GM21390 (cell line): Measurements from ENCODE around the gene LUZP2.

Experiments
- ATAC-seq: cut with Tn5 transposase; IDR thresholded peaks from one replicate; pipeline ENCODE4 v1.9.1; 2021; ENCODE audit not compliant: unreplicated experiment

Gene LUZP2

DNA sequence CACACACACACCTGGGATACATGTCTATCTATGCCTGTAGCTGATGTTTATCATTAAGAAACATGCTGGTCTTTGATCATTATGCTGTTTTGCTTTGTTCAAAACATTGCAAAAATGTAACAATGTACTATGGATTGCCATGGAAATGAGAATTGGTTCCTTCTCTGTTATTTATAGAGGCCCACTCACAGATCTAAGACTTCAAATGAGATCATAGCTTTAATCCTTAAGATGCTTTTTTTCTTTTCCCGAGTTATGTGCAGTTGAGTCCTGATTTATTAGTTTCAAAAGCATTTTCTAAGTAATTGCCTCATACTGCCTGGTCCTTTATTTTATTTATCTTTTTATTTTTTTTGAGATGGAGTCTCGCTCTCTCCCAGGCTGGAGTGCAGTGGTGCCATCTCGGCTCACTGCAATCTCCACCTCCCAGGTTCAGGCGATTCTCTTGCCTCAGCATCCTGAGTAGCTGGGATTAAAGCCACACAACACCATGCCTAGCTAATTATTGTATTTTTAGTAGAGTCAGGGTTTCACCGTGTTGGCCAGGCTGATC, 131.4 kb downstream of the LUZP2 start:
- ATAC-seq, result no peak

GRCh38 chr11:24634606-24635160, 137.8 kb downstream of the LUZP2 start:
- no peak for ATAC-seq

GRCh38 chr11:24635588-24636290, 138.9 kb downstream of the LUZP2 start:
- no peak for ATAC-seq

DNA sequence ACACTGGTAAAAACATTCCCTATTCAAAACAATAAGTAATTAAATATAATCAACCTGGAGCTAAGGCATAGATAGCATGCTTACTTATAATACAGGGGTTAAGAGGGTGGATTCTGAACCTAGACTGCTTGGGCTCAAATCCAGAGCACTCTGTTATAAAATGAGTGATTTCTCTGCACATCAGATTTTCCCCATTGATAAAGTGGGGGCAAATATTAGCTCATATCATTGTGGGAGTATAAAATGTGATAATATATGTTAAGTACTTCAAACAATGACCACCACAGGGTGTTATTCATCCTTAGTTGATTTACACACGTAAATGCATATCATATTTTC, 139.4 kb downstream of the LUZP2 start:
- ATAC-seq, result no peak

- ATAC-seq, result no peak
Observed at GRCh38 chr11:24637520-24637919, 140.7 kb downstream of the LUZP2 start.

DNA sequence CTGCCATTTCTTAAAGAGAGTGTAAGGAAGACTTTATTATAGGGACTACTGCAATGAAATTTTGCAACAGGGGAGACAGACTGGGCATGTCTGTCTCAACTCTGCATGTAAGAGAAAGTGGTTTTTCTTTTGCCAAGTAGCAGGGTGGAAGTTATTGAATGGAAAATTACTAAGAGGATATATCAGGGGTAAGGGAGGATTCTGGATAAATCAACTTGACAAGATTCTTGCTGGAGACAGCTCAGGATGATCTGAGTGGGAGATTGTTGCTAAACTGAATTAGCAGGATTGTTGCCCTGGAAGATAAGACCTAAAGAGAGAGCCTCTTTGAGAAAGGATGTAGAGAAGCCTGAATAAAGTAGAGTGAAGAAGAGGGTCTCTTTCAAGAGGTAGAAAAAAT, 145.8 kb downstream of the LUZP2 start:
- no peak for ATAC-seq

- no peak for ATAC-seq
Observed at GRCh38 chr11:24645563-24645962, 148.7 kb downstream of the LUZP2 start.

DNA sequence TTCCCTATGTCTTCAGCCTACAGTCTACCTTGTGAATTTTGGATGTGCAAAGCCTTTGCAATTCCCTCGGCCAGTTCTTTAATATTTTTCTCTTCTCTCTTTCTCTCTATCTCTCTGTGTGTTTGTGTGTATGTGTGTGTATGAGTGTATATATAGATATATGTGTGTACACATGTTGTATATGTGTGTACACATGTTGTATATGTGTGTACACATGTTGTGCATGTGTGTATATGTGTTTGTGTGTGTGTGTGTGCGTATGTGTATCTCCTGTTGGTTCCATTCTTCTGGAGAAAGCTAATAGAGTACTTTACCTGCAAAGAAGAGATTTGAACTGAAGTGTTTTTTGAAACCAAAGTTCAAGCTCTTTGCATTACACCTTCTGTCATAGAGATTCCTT, 155.0 kb downstream of the LUZP2 start:
- ATAC-seq, result no peak

DNA sequence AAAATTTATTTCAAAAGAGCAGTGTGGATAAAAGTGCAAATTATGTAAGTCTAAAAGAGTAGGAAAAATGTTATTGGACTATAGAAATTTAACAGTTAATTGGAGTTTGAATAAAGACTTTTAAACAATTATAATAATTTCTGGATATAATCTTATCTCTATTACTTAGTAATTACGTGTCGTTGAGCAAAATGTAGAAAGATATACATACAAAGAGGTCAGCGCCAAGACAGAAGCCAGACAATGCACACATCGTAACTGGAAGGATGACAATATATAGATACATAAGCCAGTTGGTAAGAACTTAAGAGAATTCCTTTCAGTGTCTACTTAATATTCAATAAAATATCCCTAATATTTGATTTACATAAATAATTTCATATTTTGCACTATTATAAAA, 157.0 kb downstream of the LUZP2 start:
- ATAC-seq, result no peak

GRCh38 chr11:24661331-24661730, 164.5 kb downstream of the LUZP2 start:
- no peak for ATAC-seq

- ATAC-seq, result no peak
Observed at GRCh38 chr11:24664399-24664798, 167.5 kb downstream of the LUZP2 start.

GRCh38 chr11:24667353-24667968, 170.6 kb downstream of the LUZP2 start:
- ATAC-seq, result no peak

GRCh38 chr11:24678703-24679348, 182.0 kb downstream of the LUZP2 start:
- ATAC-seq, result no peak

DNA sequence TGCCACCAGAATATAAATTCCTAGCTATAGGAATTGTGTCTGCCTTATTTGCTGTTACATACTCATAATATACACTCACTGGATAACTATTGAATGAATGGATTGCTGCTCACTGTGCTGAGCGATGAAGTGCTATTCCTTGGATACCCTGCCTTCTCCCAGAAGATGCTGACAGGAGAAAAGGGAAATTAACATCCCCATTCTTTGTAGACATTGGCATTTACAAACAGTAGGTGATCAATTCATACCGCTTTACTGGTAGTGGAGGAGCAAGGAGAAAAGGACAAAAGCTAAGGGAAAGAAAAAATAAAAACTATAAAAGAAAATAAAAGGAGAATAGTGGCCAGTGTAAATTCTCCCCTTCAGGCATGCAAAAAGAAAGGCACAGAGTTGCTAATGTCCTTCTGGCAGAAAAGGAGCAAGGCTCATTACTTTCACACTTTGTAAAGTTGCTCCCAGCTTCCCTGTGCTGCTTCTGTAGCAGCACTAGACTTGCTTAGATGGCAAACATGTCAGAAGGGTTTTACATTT, 183.0 kb downstream of the LUZP2 start:
- ATAC-seq, result no peak

GRCh38 chr11:24683583-24683982, 186.7 kb downstream of the LUZP2 start:
- ATAC-seq, result no peak

GRCh38 chr11:24685821-24686220, 189.0 kb downstream of the LUZP2 start:
- ATAC-seq, result no peak

GRCh38 chr11:24687531-24688147, 190.8 kb downstream of the LUZP2 start:
- no peak for ATAC-seq

- no peak for ATAC-seq
Observed at GRCh38 chr11:24688981-24689380, 192.1 kb downstream of the LUZP2 start.

GRCh38 chr11:24697522-24698111, 200.8 kb downstream of the LUZP2 start:
- ATAC-seq, result no peak

DNA sequence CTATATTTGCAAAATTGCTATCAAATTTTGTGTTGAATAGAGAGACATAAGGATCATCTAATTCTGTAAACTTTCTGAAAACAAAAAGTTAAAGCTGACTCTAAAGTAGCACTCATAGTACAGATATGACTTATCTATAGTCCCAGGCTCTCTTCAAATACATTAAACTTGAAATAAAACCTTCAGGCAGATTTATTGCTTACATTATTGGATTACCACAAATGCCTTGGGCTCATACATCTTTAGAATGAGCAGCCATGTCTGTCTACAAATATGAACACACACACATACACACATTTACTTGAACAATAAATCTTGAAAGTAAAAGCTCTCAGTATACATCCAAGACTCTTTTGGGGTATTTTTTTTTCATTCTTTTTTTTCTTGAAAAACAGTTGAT, 207.9 kb downstream of the LUZP2 start:
- no peak for ATAC-seq

DNA sequence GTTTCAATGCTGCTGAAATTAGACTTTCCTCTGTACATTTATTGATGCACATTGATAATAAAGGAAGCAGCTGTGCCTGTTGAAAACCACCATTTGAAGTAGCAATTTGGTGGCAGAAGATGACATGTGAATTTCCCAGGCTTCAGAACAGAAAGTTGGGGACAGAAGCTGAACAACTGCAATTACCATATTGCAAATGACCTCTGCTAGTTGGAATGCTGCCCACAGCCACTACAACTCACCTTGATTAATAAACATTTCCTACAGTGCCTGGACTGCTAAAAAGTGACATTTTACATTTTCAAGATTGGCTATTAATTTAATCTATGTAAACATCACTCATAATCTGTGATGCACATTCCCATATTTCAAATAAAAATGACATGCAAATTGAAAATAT, 208.6 kb downstream of the LUZP2 start:
- no peak for ATAC-seq
